Stimulated activated CD4-positive, alpha-beta T cell treated with anti-CD3 and anti-CD28 coated beads, Interleukin-1b, Interleukin-23, amount 100 ng/mL, for 24 hours (primary cell): Measurements from ENCODE around the gene BBS12.

Experiments used
- DNase-seq, 4 experiments: peaks; one replicate each; pipeline ENCODE4 v3.0.0-alpha.2; 2020; ENCODE audit warnings: low read depth in 4 of 4, low spot score in 1 of 4

The BBS12 gene

DNA sequence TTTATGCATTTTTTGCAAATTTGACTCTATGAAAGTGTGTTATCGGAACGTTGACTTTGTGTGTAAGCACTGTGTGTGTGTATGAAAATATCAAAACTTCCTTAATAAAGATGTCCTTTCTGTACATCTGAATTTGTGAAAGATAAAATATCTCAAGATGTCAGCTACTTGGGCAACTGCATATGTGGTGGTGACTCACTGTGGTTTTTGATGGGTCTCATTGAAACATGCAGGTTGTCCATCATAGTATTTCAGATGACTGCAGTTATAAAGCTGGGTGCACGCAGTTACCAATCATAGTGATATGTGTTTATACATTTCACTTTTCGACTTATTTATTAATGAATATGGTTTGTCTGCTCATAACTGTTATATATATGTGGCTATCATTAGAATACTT lies 19.7 kb upstream of the BBS12 start:
- DNase-seq, result no peak

DNA sequence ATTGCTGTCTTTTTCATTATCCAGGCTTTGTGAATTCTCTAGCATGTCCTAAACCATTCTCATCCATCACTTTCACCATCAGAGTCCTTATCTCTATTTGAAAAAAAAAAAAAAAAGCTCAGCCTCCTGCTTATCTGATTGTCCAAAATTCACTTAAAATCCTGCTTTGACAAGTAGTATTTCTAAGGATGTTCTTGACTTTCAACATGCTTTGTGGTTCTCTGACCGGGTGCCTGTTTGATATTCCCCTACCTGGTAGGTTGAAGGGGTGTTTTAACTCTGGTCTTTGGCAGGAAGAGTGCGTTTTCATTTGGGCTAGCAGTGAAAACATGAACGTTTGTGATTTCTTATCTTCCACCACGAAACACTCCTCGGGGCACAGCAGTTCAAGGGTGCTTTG lies 17.3 kb upstream of the BBS12 start:
- DNase-seq, result no peak

DNA sequence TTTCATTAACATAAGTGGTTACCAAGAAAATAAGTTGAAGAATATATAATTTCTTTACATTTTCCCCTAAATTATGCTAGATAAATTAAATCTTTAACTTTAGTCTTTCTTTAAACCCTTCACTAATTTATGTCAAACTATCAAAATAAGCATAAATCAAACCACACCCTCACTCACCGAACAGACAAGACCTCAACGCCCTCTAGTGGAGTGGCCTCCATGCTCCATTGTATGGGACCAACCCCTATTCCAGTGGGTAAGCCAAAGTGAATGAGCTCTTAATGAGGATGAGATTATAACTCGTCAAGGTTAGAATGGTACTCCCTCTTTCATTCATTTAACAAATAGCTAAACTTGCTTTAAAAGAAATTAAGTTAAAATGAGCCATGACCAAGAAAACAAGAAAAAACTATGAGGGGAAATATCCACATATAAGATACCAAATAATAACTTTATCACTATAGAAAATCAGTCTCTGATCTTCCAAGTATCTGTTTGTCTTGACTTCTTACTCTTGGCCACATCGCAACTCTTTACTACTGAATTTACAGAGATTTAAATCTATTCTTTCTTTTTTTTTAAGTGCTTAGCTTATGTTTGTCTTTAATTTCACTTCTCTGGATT lies 15.6 kb upstream of the BBS12 start:
- peak; percentile 53 to 74 (median 59) for DNase-seq

DNA sequence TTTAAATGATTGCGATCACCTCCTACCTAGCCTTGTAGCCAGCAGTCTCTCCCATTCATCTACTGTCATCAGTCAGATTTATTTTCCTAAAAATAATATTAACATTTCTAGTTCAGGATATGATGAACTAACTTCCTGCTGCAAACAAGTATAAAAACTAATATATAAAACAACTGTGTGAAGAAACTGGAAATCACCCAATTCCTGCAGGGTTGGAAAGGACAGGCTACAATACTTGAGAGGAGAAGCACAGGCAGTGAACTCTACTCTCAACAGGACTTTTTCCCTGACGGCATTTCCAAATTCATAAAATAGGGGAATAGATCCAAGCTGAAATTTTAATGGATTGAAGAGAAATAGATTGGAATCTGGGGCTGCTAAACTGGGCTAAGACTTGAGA lies 14.2 kb upstream of the BBS12 start:
- DNase-seq, result no peak

DNA sequence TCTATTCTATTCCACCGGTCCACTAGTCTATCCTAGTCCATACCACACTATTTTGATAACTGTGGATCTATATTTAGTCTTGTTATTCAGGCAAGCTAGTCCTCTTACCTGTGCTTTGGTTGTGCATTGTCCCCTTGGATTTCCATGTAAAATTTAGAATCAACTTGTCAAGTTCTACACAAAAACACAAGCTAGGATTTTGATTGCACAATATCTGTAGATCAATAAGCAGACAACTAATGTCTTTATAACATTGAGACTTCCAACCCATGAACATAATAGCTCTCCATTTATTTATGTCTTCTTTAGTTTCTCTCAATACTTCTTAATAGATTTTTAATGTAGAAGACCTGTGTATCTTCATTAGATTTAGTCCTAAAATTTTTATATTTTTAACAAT lies 10.2 kb upstream of the BBS12 start:
- DNase-seq, result no peak

DNA sequence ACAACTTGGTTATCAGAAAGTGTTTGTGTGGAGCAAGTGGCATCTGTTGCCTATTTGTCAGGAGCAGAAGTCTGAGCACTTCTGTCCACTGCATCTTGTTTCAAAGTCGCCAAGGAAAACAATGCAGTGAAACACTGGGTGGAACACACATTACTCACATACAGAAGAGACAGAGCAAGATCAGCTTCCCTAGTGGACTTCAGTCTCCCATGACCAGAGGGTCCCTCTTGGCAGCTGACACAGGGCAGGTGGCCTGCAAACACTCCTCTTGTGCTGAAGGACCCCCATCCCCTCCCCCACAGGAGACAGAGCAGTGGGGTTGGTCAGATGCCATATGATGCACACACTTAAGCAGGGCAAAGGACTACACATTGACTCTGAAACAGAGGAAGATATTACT lies 3.6 kb upstream of the BBS12 start:
- DNase-seq, result no peak

DNA sequence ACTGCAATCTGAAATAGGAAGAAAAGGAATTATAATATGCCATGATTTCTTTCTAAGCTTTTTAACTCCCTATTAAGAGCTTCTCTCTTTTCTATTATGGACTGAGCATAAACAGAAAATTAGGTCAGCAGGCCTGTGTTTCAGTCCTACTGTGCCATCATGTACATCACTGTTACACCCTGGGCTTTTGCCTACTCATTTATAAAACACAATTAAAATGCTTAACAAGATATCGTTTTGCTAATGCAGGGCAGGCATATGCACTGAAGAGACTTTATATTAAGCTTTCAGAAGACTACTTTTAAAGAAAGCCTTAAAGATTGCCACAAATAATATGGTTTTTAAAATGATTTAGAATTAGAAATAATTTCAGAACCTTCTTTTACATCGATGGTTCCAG lies 828 bp upstream of the BBS12 start:
- no peak for DNase-seq

DNA sequence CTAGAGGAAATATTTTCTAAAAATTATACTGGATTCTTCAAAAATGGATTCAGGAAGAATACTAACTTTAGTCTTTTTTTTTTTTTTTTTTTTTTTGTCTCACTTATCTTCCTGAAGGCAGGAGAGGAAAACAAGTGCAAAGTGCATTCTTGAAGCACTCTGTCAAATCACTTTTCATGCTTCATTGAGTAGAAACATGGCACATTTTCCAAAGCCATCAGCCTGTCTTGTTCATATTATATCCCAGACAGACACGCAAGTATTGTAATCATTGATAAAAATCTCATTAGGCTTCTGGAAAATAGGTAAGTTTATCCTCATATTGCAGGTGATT lies 1.2 kb downstream of the BBS12 start:
- no peak for DNase-seq

DNA sequence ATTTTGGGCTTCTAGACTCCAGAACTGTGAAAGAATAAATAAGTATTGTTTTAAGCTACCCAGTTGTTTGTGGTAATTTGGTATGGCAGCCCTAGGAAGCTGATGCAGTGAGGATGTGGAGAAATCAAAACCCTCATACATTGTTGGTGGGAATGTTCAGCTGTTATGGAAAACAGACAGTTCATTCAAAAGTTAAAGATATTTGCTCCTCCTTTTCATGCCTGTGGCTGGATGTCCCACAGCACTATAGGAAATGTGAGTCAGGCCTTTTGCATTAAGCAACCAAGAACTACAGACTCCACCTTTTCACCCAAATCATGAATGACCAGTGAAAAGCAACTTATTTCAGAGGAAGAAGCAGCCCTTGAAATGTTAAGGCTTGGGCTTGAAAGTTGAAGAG lies 6.7 kb downstream of the BBS12 start:
- no peak for DNase-seq

DNA sequence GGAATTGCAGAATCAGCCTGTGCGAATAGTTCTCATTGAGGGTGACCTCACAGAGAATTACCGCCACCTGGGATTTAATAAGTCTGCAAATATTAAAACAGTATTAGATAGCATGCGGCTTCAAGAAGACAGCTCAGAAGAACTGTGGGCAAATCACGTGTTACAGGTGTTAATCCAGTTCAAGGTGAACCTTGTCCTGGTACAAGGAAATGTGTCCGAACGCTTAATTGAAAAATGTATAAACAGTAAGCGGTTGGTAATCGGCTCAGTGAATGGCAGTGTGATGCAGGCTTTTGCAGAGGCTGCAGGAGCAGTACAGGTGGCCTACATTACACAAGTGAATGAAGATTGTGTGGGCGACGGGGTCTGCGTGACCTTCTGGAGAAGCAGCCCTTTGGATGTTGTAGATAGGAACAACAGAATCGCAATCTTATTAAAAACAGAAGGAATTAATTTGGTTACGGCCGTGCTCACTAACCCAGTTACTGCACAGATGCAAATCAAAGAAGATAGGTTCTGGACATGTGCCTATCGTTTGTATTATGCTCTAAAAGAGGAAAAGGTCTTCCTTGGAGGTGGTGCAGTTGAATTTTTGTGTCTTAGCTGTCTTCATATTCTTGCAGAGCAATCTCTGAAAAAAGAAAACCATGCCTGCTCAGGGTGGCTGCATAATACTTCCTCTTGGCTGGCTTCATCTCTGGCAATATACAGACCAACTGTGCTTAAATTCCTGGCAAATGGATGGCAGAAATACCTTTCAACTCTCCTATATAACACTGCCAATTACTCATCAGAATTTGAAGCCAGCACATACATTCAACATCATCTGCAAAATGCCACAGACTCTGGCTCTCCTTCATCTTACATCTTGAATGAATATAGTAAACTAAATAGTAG lies 10.7 kb downstream of the BBS12 start:
- DNase-seq, result no peak

DNA sequence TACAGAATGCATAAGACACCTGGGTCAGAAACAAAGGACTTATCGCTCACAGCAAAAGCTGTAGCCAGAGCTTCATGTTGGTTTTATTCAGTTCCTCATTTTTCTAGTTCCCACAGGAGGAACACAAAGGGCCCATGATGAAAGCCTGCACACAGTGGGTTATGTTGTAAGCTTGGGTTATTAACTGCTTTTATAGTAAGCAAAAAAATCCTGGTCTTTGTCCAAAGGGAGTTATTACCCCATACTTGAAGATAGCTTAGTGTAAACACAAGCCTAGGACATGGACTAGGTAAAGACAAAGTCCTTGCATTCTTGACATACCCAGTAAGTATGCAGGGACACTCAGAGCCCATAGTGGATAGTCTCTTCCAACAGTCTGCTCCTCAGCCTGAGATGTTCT lies 11.7 kb downstream of the BBS12 start:
- no peak for DNase-seq

DNA sequence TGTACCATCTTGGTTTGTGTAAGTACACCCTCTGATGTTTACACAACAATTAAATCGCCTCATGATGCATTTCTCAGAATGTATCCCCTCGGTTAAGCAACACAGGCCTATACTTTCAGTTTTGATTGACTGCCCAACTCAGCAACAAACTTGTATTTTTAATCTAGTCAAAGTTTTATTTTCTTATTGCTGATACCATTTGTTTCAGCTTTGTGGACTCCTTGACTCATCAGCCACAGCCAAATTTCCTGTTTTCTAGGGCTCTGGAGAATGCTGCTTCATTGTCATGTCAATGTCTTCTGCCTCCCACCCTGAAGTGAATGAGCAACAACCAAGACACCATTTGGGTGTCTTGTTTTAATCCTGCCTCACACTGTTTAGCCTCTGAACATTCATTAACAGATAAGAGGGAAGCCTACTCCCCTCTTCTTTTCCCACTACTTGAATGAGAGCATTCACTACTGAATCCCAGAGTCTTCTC lies 14.0 kb downstream of the BBS12 start:
- no peak for DNase-seq

DNA sequence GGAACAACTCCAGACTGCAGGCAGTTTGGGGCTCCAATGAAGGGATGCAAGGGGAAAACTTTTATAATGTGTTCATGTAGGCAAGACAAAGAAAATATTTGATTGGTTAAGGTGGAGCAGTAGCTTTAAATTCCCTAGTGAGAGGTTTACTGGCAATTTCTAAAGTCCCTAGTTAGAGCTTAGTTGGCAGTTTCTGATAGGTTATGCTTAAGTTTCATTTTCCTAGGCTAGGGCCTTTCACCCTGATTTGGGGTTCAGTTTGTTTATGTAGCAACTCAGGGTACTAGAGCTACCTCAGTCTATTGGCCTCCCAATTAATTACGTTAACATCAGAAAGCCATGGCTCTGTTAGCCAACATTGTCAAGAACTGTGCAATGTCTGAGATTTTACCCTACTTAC lies 14.6 kb downstream of the BBS12 start:
- no peak for DNase-seq

DNA sequence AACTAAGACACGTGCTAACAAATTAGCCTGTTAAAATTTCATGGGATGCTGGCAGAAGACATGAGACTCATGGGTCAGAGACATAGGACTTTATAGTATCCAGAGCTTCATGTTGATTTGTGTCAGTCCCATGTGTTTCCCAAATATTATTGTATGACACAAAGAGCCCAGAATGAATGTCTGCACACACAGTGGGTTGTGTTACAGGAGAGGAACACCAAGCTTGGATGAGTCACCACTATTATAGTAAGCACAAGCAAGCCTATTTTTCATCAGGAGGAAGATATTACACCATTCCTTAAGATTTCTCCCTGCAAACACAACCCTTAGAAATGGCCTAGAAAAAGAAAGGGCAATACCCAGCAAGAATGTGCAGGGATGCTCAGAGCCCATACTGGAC lies 15.4 kb downstream of the BBS12 start:
- DNase-seq, result no peak

DNA sequence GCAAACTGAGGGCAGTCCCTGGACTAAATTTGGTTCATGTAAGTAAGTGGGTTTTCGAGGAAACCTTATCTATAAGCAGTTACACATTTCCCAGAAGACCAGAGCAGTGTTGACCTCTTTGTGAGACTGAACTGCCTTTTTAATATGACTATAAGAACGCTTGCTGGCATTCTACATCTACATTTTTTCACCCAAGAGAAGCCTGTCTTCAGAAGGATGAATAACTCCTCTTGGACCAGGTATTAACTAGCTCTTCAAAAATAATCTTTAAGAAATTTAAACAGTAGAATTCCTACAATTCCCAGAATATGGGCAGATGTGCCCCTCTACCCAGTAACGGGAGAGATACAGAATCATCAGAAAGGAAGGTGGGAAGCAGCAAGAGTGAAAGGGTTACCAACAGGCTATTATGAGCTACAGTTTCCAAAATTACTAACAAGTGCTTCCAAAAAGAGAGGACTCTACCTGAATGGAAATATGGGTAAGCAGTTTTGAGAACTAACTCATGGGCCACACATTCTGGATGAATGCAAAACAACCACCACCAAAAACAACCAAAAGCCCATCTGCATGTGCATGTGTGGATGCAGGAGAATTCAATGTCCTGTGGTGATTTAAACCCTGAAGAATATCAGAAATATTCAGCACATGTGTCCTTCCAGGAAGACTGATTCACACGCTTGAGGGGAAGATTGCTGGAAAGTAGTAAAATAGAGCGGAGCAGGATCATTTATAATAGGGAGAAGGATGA lies 17.4 kb downstream of the BBS12 start:
- DNase-seq, result no peak

DNA sequence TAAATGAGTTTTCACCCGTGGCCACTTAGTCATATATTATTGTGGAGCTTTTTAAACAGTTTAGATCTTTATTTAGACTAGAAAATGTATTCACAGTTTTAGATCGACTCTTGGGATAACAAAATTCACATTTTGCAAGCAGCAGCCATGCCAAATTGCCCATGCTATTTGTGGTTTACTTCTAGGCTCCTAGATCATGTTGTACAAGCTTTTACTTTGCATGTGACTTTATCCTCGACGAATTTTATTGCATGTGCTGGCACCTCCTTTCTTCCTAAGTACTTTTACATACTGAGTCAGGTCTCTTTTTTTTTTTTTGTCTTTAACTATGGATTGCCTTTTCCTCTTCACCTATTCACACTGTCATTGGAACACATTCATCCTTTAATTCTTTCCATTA lies 23.2 kb downstream of the BBS12 start:
- no peak for DNase-seq

DNA sequence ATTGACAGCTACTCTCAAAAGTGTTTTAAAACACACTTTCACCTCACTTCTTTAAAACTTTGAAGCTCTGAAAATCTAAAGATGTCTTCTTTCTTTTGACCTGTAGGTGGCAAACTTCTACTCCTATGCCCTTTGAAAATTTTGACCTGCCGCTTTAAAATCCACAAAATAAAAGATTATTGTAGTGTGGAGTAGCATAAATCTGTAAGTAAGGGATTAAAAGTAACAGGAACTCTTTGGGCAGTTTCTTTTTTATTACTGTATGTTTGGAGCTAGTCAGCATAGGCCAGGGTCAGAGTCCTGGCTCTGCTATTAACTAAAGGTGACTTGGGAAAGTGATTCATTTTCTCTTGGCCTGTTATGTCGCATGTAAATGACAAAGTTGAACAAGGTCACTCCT lies 25.5 kb downstream of the BBS12 start:
- no peak for DNase-seq

DNA sequence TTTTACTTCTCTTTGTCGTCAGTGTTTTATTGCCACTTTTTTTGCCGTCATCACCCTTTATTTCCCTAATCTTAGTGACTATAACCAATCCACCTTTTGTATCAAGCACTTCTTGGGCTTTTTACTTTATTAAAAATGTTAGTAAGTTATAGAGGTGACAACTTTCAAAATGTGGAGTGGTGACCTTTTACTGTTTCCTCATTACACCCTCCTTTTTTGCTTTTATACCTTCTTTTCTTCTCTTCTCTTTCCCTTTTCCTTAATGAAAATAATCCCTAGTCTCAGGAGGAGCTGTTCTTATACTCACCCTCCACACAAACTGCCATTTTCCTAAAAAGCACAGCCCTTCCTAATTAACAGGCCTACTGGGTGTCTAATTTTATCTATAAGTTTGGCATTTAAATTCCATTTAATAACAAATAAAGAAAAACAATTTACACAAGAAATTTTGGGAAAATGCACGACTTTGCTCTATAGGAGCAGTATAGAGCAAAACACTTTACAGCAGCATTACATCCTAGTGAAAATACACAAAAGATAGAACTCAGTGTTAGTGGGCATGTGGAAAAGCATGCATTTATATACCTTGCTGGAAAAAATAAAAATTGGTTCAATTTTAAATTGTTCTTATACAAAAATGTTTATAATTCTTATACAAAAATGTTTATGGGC lies 27.3 kb downstream of the BBS12 start:
- no peak for DNase-seq

DNA sequence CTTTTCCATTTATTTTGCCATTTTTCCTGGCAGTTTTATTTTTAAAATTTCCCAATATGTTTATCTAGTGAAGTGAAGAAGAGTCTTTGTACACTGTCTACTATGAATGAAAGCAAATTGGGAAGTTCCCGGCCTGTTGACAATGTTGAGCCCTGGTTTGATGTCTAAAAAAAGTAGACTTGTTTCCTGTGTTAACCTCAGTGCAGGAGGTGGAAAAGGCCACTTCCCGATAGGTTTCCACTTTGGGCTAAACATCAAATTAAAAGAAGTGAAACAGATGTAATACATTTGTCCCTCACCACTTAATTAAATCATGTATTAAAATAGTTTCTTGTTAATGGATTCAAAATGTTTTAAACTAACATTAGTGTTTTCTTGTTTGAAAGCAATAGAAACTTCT lies 30.0 kb downstream of the BBS12 start:
- no peak for DNase-seq

DNA sequence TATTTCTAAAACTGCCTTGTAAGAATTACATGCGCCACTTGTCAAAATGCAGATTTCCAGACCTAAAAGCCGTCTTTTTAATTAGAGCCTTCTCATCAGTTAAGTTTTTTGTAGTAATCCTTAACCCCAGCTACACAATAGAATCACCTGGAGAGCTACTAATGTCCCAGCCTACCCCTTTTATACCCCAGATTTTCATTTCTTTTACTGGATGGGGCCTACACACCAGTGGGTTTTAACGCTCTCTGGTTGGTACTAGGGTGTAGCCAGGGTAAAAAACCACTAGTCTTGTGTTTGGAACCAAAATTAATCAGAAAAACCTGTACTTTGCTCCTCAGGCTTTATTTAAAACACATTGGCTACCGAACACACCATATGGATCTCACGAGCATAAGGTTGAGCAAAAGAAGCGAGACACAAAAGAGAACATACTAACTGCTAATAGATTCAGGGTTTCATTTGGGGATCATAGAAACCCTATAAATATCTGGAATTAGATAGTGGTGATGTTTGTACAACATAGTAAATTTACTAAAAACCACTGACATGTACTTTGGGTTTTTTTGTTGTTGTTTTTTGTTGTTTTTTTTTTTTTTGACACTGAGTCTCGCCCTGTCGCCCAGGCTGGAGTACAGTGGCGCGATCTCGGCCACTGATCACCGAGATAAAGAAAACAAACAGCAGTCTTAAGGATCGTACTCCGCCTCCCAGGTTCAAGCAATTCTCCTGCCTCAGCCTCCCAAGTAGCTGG lies 30.6 kb downstream of the BBS12 start:
- no peak for DNase-seq
